ENCODE measurements around the gene FOXA3.

The FOXA3 gene

DNA sequence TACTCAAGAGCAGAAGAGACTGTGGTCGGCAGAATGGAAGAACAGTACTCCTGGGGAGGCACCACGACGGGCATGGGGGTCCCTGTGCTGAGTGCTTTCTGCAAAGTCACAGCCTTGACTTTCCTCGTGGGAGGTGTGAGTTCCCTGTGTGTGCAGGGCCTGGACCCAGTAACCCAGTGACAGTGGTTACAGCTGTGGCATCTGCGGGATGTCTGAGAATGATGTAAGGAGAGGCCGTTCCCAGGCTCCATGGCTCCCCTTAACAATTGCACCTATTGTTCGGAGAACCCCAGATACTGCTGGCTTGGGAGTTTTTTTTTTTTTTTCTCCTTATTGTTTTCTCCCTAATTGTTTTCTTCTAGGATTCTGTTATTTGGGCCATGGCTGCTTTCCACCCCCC is 55.6 kb downstream of the FOXA3 start:
- no peak for DNase-seq (ENCODE audit: low read depth in 2 of 2)

DNA sequence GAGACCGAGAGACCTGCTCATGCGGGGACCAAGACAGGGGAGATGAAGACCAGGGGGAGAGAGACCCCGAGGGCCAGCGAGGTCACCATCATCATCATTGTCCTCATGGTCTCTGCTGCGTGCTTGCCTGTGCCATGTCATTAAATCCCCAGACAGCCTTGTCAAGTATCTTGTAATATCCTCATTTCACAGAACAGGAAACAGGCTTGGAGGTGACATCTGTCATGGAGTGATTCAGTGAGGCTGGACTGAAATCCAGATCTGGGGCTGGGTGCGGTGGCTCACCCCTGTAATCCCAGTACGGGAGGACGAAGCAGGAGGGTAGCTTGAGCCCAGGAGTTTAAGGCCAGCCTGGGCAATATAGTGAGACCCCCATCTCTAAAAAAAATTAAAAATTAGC is 56.3 kb downstream of the FOXA3 start:
- DNase-seq (ENCODE audit: low read depth in 2 of 2) = no peak

DNA sequence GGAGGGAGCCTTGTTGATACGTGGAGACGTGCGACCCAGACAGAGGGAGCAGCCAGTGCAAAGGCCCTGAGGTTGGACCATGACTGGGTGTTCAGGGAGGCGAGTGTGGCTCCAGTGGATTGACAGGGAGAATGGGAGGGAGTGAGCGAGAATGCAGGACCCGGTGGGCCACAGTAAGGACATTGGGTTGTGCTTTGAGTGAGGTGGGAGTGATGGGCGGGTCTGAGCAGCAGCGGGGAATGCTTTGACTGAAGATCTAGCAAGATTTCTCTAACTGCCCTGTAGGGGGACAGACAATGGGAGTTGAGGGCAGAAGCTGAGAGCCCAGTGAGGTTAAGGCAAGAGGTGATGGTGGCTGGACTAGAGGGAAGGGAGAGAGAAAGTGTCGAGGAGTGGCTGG is 58.2 kb downstream of the FOXA3 start:
- DNase-seq (ENCODE audit: low read depth in 2 of 2) = no peak
